ENCODE data around the gene MSRB2.
"Not testable (repeated sequence)": the region's sequence is repeated elsewhere in the genome, so short reads cannot be mapped to it uniquely, and the experiment has no call there.

The MSRB2 gene

DNA sequence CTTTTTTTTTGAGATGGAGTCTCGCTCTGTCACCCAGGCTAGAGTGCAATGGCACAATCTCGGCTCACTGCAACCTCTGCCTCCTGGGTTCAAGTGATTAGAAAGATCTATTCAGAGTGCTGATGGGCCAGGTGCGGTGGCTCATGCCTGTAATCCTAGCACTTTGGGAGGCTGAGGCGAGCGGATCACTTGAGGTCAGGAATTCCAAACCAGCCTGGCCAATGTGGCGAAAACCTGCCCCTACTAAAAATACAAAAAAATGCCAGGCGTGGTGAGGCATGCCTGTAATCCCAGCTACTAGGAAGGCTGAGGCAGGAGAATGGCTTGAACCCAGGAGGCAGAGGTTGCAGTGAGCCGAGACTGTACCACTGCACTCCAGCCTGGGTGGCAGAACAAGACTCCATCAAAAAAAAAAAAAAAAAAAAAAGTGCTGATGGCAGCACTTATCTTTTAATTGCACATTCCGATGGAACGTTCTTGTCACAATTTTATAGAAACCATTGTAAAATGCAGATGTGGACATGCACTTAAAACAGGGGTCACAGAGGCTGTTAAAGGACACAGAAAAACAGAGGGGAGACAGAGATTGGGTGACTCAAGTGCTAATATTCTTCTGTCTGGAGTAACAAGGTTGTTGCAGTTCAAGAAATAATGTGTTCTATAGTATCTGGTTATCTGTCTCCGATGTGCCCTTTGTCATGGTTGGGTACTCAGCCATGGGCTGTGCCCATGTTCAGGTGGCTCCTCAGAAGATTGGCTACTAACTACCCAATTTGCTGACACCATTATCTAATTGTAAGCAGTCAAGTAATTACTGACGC, 25.1 kb upstream of the MSRB2 start:
- not testable (repeated sequence) for DNase-seq

DNA sequence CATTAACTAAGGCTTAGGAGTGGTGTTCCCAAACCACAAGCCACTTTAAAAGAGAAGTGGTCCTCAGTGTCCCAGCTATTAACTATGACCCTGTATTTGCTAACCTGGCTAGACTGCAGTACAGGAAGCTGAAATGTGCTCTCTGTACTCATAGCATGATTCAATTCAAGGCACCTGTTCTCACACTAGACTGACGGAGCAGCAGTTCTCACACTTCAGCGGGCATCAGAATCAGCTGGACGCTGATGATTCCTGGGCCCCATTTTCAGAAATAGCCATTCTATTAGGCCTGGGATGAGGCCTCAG, 24.5 kb upstream of the MSRB2 start:
- no peak for DNase-seq

DNA sequence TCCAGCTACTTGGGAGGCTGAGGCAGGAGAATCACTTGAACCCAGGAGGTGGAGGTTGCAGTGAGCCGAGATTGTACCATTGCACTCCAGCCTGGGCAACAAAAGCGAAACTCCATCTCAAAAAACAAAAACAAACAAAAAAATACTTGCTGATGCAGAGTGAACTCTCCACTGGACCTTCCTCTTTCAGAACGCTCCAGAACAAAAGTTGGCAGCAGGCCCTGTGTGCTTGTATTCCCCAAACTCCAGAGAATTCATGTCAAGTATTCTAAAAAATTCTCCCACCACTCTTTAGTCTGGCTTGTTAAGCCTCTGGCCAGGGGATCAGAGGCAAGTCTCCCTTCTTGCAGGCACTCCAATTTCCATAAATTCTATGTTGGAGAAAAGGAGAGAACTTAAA, 22.8 kb upstream of the MSRB2 start:
- not testable (repeated sequence) for DNase-seq

DNA sequence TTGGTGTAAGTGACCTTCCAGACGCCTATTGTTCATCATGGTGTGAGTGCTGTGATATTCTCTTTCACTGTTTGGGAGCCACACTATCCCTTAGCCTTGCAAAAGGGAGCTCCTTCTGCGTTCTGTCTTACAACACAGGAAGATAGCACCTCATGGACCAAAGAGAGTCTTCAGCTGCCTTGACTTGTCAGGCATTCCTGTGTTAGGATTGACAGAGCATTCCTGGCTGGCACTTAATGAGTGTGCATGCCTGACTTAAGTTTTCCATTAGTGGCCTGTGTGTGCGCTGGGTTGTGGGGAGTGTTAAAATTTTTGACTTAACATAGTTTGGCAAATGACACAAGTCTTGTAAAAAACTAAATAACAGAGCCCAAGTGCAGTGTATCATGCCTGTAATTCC, 21.9 kb upstream of the MSRB2 start:
- DNase-seq = no peak

DNA sequence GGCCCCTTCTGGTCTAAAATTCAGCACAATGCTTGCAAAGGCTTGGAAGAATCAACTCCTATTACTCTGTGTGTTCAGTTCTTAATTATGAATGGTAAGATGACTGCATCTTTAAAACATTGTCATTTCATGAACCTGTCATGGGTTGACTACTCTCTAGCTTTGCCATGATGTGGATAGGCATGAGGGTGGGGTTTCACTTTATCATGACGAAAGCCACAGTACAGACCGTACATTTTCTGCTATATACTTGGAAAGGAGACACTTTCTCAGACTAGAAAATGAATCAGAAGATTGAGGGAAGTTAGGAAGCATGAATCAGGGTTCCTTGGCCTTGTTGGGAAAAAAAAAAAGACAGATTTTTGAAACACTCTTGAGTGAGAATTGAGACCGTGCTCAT, 19.7 kb upstream of the MSRB2 start:
- DNase-seq = no peak

DNA sequence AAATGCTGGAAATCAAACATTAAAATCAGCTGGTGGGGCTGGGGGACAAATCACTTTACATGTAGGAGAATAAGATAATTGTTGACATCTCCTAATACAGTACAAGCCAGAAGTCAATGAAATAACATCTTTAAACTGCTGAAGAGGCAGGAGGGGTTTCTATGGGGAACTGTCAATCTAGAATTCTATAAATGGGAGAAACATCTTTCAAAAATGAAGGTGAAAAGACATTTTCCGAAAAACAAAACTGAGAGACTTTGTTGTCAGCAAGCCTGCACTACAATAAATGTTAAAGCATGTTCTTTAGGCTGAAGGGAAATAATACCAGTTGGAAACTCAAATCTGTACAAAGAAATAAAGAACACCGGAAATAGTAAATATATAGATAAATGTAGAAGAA, 17.3 kb upstream of the MSRB2 start:
- DNase-seq = no peak

DNA sequence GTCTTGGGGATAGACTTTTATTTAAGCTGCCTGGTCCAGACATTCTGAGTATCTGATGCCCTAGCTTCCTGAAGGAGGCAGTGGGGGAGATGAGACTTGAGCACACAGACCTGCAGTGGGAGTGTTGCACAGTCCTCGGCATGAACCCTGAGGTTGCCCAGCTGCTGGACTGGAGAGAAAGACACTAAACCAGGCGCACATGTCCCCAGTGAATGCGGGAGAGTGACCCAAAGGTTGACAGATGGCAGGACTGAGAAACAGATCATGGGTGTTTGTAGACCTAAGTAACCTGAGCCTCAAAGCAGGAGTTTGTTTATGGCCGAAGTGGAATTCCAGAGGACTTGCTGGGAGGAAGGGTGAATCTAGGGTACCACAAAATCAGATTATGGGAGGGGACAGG, 15.7 kb upstream of the MSRB2 start:
- DNase-seq = no peak

DNA sequence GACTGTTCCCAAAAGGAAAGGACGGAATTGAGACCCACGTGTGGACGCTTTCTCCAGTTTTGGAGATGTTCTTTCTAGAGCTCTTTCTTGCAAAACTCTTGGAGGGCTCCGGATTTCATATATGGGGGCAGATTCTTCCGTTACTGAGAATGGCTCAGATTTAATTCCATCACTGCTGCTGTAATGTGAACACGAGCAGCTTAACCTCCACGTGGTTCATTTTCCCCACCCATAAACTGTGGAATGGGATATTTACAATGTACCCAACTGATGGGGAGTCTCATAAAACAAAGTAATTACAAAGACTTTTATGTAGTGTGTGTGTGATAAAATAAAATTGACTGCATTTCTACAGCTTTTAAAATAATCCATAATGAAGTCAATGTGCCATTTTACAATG, 15.1 kb upstream of the MSRB2 start:
- DNase-seq = no peak

DNA sequence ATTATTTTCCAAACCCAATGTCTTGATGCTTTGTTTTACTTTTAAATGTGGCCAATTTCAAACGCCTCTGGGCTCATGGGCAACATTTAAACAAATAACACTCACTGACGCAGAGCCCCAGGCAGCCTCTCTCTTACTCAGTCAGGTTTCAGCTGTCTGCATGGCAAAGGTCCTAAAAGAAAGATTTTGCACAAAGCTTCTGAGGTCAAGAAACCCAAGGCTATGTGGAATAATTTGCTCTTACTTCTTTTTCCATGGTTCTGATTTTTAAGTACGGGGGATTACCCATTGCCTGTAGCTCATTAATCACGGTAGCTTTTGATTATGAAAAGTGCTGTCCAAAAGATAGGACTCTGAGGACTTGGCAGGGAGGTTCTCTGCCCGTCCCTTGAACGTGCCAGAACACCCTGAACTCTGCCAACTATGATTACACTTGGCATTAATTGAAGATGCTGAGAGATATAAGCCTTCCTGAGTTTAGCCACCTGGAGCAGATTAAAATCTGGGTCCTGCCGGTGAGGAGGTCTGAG, 14.1 kb upstream of the MSRB2 start:
- DNase-seq = no peak

DNA sequence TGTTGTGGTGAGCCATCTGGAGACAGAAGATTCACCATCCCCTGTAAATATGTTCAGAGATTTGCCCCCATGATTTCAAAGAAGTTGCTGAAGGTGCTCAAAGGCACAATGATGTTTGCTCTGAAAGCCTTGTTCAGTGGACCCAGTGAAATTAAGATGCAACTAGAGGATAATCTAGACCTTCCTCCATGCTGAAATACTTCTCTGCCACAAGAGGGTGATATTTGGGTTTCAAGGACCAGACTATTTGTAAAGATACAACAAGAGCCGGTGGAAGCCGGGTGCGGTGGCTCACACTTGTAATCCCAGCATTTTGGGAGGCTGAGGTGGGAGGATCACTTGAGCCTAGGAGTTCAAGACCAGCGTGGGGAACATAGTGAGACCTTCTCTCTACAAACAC, 13.5 kb upstream of the MSRB2 start:
- DNase-seq = no peak

DNA sequence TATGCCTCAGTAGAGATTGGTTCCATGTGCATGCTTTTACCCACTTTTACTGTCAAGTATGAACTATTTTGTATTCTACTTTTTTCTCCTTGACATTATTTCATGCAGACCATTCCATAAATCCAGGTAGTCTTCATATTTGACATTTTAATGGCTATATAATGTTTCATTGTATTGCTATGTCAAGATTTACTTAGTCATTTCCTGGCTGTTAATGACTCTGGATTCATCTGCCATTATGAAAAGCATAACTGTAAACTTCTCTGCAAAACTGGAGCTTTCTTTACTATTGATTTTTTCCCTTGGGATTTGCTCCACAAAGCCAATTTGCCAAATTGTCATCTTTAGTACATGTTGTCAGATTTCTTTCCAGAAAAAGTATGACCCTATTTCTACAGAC, 6.8 kb upstream of the MSRB2 start:
- no peak for DNase-seq

DNA sequence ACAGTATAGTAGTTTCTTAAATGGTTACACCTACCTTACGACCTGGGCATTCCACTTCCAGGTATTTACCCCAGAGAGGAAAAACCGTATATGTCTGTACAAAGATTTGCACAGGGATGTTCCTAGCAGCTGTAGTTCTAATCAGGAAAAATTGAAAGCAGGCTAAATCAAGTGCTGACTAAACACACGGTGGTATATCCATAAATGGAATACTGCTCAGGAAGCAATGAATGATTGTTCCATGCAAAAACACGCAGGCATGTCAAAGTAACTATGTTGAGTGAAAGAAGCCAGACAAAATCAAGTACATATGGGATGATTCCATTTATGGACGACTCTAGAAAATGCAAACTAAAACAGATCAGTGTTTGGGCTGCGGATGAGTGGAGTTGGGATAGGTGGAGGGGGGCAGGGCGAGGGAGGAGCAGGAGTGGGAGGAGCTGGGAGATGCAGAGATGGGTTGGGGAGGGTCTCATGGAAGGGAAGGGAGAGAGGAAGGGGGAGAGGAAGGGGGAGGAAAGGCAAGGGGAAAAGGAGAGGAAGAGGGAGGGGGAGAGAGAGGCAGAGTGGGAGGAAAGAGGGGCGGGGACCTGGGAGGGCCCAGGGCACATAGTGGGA, 484 bp upstream of the MSRB2 start:
- no peak for DNase-seq

DNA sequence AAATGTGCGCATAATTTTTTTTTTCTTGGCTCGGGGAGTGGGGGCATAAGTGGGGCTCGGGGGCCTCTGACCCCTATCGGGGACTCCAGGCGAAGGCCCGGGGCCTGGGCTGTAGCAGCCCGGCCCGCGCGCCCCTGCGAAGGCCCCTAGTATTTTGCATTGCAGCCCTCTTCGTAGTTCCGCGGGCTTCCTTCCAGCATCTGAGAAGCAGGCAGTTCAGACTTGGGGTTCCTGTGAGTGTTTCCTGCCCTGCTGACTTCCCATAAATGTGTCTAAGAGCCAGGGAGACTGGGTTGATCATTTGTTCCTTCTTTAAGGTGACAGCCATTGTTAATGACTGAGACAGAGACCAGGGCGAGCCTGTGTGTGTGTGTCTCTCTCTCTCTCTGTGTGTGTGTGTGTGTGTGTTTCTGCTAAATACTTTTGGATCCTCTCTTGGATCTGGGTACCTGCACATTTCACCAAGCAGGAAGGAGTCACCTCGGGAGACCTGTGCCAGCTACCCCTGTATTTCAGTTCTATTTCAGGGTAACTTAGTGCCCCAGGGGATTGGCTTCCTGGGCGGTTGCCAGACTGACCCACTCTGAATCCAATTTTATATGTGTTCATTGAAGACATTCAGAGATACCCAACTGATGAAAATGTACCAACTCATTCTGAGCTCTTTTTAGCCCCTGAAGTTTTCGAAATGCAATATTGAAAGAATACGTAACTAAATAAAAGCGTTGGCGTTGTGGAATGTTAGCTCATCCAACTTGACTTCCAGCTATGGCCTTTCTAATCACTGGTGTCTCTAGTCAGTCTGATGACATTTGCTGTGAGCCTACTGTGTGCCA, 805 bp downstream of the MSRB2 start:
- no peak for DNase-seq

DNA sequence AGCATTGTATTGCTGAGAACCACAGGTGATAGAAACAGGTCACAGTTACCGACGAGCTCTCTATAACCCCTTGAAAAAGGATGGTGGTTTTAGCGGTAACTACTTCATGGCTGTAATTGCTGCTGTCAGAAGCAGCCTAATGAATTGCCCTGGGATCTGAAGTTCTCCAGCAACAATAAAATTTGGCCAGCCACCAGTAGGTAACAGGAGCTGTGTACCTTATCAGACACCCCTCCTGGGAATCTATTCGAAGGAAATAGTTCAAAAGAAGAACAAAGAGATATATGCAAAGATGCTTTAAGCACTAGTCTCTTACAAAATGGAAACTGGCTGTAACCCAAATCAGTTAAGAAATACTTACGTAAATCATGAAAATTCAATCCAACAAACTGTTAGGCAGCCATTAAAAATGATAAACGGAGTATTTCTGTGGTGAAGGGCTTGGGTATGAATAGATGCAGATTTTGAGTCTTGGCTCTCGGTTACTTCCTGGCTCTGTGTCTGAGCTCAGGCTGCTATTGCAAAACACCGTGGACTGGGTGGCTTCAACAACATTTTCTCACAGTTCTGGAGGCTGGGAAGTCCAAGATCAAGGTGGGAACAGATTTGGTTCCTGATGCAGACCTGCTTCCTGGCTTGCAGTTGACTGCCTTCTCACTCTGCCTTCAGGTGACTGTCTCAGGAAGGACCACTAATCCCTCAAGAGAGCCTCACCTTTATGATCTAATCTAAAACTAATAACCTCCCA, 1.6 kb downstream of the MSRB2 start:
- no peak for DNase-seq

DNA sequence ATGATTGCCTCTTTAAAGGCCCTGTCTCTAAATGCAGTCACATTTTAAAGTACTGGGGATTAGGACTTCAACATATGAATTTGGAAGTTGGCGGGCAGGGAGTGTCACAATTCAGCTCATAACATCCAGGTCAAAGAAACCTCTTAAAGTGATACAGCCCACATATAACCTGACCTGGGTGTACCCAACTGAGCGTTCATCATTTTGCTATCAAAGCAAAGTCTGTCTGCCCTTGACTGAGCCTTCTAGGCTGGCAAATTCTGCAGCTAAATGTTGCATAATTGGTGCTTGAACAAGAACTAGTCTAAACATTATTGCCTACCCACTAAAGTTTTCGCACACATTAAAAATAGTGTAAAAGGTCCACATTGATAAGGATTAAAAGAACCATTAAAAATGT, 3.7 kb downstream of the MSRB2 start:
- DNase-seq = no peak

DNA sequence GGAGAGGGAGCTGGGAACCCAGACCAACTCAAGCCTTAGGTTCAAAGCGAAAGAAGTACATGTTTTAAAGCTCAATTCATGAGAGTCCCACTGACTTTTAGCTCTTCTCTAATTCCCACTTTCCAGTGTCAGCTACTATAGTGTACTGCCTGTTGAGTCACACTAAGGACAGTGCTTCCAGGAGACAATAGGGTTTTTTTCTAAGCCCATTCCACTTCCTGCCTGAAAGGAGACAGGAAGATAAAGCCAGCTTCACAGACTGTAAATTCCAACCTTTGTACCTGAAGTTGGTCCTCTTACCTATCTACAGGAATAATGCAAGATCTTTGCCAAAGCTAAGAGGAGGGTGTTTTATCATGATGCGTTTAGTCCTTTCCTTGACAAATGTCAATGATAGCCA, 4.4 kb downstream of the MSRB2 start:
- no peak for DNase-seq

DNA sequence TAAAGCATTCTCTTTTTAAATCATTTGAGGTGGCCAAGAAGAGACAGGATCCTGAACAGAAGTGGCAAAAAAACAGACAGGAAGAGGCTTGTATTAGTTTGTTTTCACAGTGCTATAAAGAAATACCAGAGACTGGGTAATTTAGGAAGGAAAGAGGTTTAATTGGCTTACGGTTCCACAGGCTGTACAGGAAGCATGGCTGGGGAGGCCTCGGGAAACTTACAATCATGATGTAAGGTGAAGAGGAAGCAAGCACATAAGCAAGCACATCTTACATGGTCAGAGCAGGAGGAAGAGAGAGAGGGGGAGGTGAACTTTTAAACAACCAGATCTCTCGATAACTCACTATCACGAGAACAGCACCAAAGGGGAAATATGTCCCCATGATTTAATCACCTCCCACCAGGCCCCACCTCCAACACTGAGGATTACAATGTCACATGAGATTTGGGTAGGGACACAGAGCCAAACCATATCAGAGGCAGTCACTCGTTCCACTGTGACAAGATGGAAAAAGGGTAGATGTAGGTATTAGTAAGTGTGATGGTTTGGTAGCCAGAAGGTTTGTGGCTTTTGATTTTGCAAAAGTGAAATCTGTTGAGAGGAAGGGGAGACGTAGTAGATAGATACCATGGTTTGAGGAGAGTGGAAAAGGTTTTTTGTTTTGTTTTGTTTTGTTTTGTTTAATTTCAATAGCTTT, 5.1 kb downstream of the MSRB2 start:
- no peak for DNase-seq

DNA sequence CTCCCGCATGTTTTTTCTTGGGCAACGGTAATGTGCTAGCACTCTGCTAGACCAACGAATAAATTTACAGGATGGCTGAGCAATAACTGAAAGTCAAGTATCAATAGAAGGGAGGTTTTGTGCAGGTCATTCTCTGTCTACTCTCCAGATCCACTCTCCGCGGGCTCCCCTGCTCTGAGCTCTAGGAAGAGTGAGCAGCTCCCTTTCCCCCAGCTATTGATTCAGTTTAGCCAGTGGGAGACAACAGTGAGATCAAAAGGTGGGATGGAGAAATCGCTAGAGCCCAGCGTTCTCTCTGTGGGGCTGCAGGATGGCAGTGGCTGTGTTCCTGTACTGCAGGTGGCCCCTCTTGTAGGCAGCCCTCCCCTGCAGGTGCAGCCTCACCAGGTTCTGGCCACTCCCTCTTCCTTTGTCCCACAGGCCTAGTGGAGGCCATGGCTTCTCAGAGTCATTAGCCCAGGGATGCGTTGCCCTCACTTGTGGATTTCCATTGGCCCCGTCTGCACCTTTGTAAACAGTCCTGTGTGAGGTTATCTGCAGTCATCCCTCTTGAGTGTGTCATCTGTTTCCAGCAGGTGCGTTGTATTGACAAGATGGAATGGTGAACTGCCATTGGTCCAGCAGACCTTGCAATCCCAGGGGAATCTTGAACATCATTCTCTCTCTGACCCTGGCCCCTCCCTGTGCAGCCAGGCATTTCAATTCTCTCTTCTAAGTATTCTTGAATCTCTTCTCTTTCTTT, 11.1 kb downstream of the MSRB2 start:
- DNase-seq = no peak

DNA sequence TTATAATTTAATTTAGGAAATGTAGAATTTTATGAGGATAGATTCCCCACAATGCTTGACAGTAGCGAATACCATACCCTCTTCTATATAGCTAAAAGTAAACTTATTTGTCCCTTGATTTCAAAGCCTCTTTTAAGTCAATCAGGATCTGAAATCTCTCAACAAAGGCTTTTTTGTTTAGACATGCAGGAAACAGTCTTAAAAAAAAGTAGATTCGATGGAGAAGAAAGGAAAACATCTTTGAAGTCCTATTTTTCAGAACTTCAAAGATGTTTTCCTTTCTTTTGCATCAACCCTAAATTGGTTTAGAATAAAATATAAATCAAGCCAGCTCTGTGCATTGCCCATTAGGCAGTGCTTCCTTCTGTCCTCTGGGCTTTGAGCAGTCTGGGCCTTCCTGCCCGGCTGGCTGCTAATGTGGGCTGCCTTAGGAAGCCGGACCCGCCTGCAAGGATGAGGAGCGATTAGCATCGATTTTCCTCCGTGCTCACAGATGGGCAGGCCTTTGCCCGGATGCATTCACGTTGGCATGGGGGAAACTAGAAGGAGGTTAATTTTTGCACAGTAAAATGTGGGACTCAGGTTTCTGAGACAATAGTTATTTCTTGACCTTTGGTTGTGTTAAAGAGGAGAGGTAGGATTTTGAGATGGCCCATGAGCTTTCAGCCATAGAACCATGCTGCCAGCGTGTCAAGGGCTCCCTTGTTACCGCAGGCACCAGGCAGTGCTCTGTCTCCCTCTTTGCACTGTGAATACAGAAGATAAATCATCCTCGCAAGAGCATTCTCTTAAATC, 15.5 kb downstream of the MSRB2 start:
- no peak for DNase-seq

DNA sequence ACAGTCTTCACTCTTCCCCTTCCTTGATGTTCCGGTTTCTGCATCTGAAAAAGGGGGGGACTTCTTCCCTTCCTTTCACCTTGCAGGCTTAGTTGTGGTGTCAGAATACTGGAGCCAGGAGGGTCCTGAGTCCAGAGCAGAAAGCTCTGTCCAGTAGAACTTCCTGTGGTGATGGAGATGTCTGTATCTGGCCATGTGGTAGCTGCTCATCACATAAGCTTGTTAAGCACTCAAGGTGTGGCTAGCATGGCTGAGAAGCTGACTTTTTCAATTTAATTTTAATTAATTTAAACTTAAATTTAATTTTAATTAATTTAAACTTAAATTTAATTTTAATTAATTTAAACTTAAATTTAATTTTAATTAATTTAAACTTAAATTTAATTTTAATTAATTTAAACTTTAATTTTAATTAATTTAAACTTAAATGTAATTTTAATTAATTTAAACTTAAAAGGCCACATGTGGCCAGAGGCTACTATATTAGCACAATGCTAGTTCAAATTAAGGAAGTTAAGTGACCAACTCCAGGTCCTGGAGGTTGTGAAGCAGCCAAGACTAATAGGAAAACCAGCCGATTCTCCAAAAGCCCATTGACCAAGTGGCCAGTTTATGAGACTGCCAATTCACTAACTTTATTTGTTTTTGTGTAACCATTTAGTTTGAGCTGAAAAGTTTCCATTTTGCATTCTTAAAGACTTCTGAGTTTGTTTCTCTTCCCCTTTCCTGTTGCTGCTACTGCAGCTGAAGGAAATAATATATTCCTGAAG, 16.3 kb downstream of the MSRB2 start:
- DNase-seq = no peak
